K562 (cell line): ENCODE data around the gene CDKN2AIP. TPM values are rescaled to one million over a fixed set of nuclear protein-coding genes. Genes with fewer than 3 reads are reported as not detected.

ENCODE experiments used
- ATAC-seq: fragments of 200-7000 bp; cut with Tn5 transposase; 3 replicates; pipeline ENCODE4 v1.9.1; 2020; ENCODE audit warnings: moderate library complexity
- BruUV-seq: library from RNA; stranded (reverse); fragments of 400-500 nt; replicated peaks from 2 replicates; lab custom pipeline; 2021; lab: Mats Ljungman, UMichigan
- CTCF ChIA-PET: fragments of 300-600 bp; formaldehyde crosslinking; extraction: SDS; loops from one replicate; lab custom pipeline; 2021; ENCODE audit warnings: low intra/inter-chr PET ratio; lab: Yijun Ruan, JAX
- POLR2A ChIA-PET: fragments of 300-600, 350-650 bp; sonication (Branson Sonifier 250); formaldehyde crosslinking; extraction: SDS; loops from one replicate; lab custom pipeline; 2021; ENCODE audit warnings: antibody characterized with exemption, inconsistent platforms; lab: Yijun Ruan, JAX
- DNase-seq, 4 experiments: peaks; one replicate each; pipeline versions ENCODE4 v3.0.0 to v3.0.0-alpha.2; 2011 to 2018; ENCODE audit warnings: low spot score in 3 of 4, mixed read lengths in 3 of 4; ENCODE audit errors: extremely low read depth in 1 of 4
- FAIRE-seq: peaks from 2 replicates; lab custom pipeline; 2011; peaks lifted over from hg19 to GRCh38; lab: Jason Lieb, UNC
- H2AFZ ChIP-seq: 2 replicates; pipeline ENCODE4 v1.6.0; 2011; ENCODE audit warnings: low read depth, low read length, control low read depth, inconsistent platforms
- H3K27ac ChIP-seq: fragments of 200-600 bp; 3 replicates; pipeline ENCODE4 v1.8.0; 2011; ENCODE audit warnings: low read depth, mild to moderate bottlenecking, control low read depth, inconsistent platforms, low read length, moderate library complexity, mixed read lengths; ENCODE audit errors: extremely low read depth
- H3K27me3 ChIP-seq, 2 experiments: fragments of 300-600 bp in 1 of 2; 2 replicates in 1 of 2; 3 replicates in 1 of 2; pipeline versions ENCODE4 v1.6.0 to v1.8.0; 2011; ENCODE audit warnings: inconsistent platforms in 2 of 2, low read length in 2 of 2, mild to moderate bottlenecking in 1 of 2, mixed read lengths in 1 of 2, moderate library complexity in 1 of 2; ENCODE audit not compliant: control insufficient read depth in 2 of 2, insufficient read depth in 2 of 2
- H3K36me3 ChIP-seq: fragments of 300-600 bp; 3 replicates; pipeline ENCODE4 v1.8.0; 2011; ENCODE audit warnings: mild to moderate bottlenecking, low read length, inconsistent platforms; ENCODE audit not compliant: control insufficient read depth, insufficient read depth
- H3K4me1 ChIP-seq, 2 experiments: fragments of 200-600 bp in 1 of 2; replicated peaks in 1 of 2; 2 replicates in 1 of 2; 3 replicates in 1 of 2; pipeline versions ENCODE4 v1.5.1 to v1.8.0; 2011; ENCODE audit warnings: inconsistent platforms in 2 of 2, low read length in 2 of 2, mild to moderate bottlenecking in 1 of 2, mixed read lengths in 1 of 2, moderate library complexity in 1 of 2; ENCODE audit not compliant: control insufficient read depth in 2 of 2, insufficient read depth in 2 of 2
- H3K4me2 ChIP-seq: 2 replicates; pipeline ENCODE4 v1.6.1; 2011; ENCODE audit warnings: low read length, control low read depth, inconsistent platforms, mixed read lengths; ENCODE audit not compliant: insufficient read depth
- H3K4me3 ChIP-seq: fragments of 200-600 bp; sonication (generic), shearing (Covaris generic); 2 replicates; pipeline ENCODE4 v1.5.1; 2016; ENCODE audit warnings: control low read depth, inconsistent platforms
- H3K79me2 ChIP-seq: fragments of 200-600 bp; 3 replicates; pipeline ENCODE4 v1.8.0; 2011; ENCODE audit warnings: low read length, inconsistent platforms; ENCODE audit not compliant: control insufficient read depth, insufficient read depth
- H3K9ac ChIP-seq, 2 experiments: 2 replicates each; pipeline versions ENCODE4 v1.6.0 to v1.6.1; 2011; ENCODE audit warnings: low read depth in 2 of 2, low read length in 2 of 2, control low read depth in 1 of 2, inconsistent platforms in 1 of 2, mild to moderate bottlenecking in 1 of 2, mixed read lengths in 1 of 2; ENCODE audit not compliant: insufficient read depth in 1 of 2
- H3K9me1 ChIP-seq: one replicate; pipeline ENCODE4 v1.6.0; 2011; ENCODE audit warnings: inconsistent platforms, mild to moderate bottlenecking, low read length, moderate library complexity; ENCODE audit not compliant: control insufficient read depth, insufficient read depth
- H3K9me3 ChIP-seq: replicated peaks from 2 replicates; pipeline ENCODE4 v1.5.1; 2011; ENCODE audit warnings: low read depth, low read length, inconsistent platforms; ENCODE audit not compliant: control insufficient read depth, insufficient read depth
- H4K20me1 ChIP-seq: replicated peaks from 2 replicates; pipeline ENCODE4 v1.6.1; 2011; ENCODE audit warnings: low read length, inconsistent platforms, mixed read lengths; ENCODE audit not compliant: control insufficient read depth, insufficient read depth
- ADNP ChIP-seq: fragments of 200-800 bp; sonication (Bioruptor generic); IDR thresholded peaks from 2 replicates; pipeline ENCODE4 v1.6.1; 2016; ENCODE audit warnings: missing genetic modification characterization, missing compliant biosample characterization
- BCOR ChIP-seq: fragments of 450-650 bp; IDR thresholded peaks from 2 replicates; pipeline ENCODE4 v1.6.1; 2016
- BRD9 ChIP-seq: fragments of 450-650 bp; IDR thresholded peaks from 2 replicates; pipeline ENCODE4 v1.6.1; 2018; ENCODE audit warnings: low read depth; ENCODE audit not compliant: partially characterized antibody
- DEAF1 ChIP-seq: fragments of 450-650 bp; formaldehyde crosslinking; IDR thresholded peaks from 2 replicates; pipeline ENCODE4 v1.4.0; 2020; ENCODE audit warnings: mild to moderate bottlenecking, moderate library complexity
- HCFC1 ChIP-seq: IDR thresholded peaks from 2 replicates; pipeline ENCODE4 v1.6.1; 2012; ENCODE audit warnings: low read depth, low read length, improper control_type of control experiment
- HDAC2 ChIP-seq: fragments of 450-650 bp; IDR thresholded peaks from 2 replicates; pipeline ENCODE4 v1.6.1; 2016; ENCODE audit warnings: mild to moderate bottlenecking
- HSF4 ChIP-seq: fragments of 250-450 bp; sonication (Bioruptor Pico); IDR thresholded peaks from 2 replicates; pipeline ENCODE4 v2.1.2; 2022; ENCODE audit warnings: mild to moderate bottlenecking, moderate library complexity, borderline replicate concordance
- L3MBTL2 ChIP-seq: fragments of 450-650 bp; IDR thresholded peaks from 2 replicates; pipeline ENCODE4 v1.6.1; 2016; ENCODE audit warnings: mild to moderate bottlenecking, moderate library complexity
- NONO ChIP-seq, 2 experiments: fragments of 200-400 bp in 1 of 2; fragments of 450-650 bp in 1 of 2; formaldehyde crosslinking in 1 of 2; IDR thresholded peaks; 2 replicates each; pipeline ENCODE4 v1.6.1; 2017; ENCODE audit warnings: low read depth in 2 of 2, mild to moderate bottlenecking in 2 of 2, moderate library complexity in 2 of 2, low read length in 1 of 2
- RBM25 ChIP-seq: fragments of 200-400 bp; formaldehyde crosslinking; IDR thresholded peaks from 2 replicates; pipeline ENCODE4 v1.6.1; 2018; ENCODE audit warnings: low read length, low read depth, moderate library complexity; ENCODE audit not compliant: severe bottlenecking
- SMAD4 ChIP-seq: fragments of 250-450 bp; sonication (Bioruptor Pico); conservative IDR thresholded peaks from 2 replicates; pipeline ENCODE4 v1.8.0; 2021; ENCODE audit warnings: inconsistent platforms, mild to moderate bottlenecking, moderate library complexity
- STAT5B ChIP-seq: fragments of 250-450 bp; sonication (Bioruptor Pico); IDR thresholded peaks from 2 replicates; pipeline ENCODE4 v1.8.0; 2021; ENCODE audit warnings: mild to moderate bottlenecking, inconsistent platforms
- THAP7 ChIP-seq: fragments of 250-450 bp; sonication (Bioruptor Pico); IDR thresholded peaks from 2 replicates; pipeline ENCODE4 v1.5.0; 2021
- ZEB2 ChIP-seq: fragments of 450-650 bp; IDR thresholded peaks from 2 replicates; pipeline ENCODE4 v1.6.1; 2016
- ZNF121 ChIP-seq: sonication (generic); formaldehyde crosslinking; conservative IDR thresholded peaks from 2 replicates; pipeline ENCODE4 v1.8.0; 2022; ENCODE audit warnings: missing genetic modification reagents
- ZNF143 ChIP-seq: sonication (generic); formaldehyde crosslinking; IDR thresholded peaks from 2 replicates; pipeline ENCODE4 v1.9.0; 2022; ENCODE audit warnings: mild to moderate bottlenecking, missing genetic modification reagents
- ZNF174 ChIP-seq: fragments of 250-450 bp; sonication (Bioruptor Pico); IDR thresholded peaks from 2 replicates; pipeline ENCODE4 v1.4.0; 2020; ENCODE audit warnings: mild to moderate bottlenecking
- ZNF764 ChIP-seq: fragments of 250-450 bp; sonication (Bioruptor Pico); IDR thresholded peaks from 2 replicates; pipeline ENCODE4 v1.4.0; 2020; ENCODE audit warnings: low read depth, mild to moderate bottlenecking, moderate library complexity
- WGBS: fragments of 100-300 bp; shearing (Covaris generic); methylation state at CpG from one replicate; pipeline ENCODE4 v1.1.6; 2016; ENCODE audit warnings: low coverage, mixed read lengths; ENCODE audit not compliant: insufficient coverage; ENCODE audit errors: missing lambda C conversion rate; 5-methylcytosine and 5-hydroxymethylcytosine counted together
- in situ Hi-C: fragments of 300-500 bp; cut with MboI; formaldehyde crosslinking; loops from 4 replicates; pipeline ENCODE4 v1.15.0; 2018; ENCODE audit warnings: inconsistent platforms, mixed read lengths
- intact Hi-C: fragments of 100-400 bp; cut with micrococcal nuclease; formaldehyde crosslinking; loops from 2 replicates; pipeline ENCODE4 v1.14.2; 2022
- polyA plus RNA-seq, 8 experiments: library from polyadenylated mRNA; depleted of rRNA in 4 of 8; stranded (reverse) in 5 of 8; unstranded in 3 of 8; fragments of >200 nt; fragmentation: Nextera tagmentation in 2 of 8; fragmentation: Illumina TruSeq in 1 of 8; extraction: Ambion mirVana in 2 of 8; extraction: Trizol in 1 of 8; gene quantifications; 2 replicates each; pipeline versions ENCODE4 v1.2.1 to v1.2.3, GENCODE V29; 2011 to 2014; ENCODE audit warnings: inconsistent platforms in 1 of 8, missing spikeins in 1 of 8
- total RNA-seq, 7 experiments: library from RNA; depleted of rRNA in 6 of 7; stranded (reverse); fragments of >200 nt in 6 of 7; fragmentation: Illumina TruSeq in 2 of 7; extraction: Trizol in 2 of 7; gene quantifications; 2 replicates each; pipeline versions ENCODE4 v1.2.1 to v1.2.3, GENCODE V29; 2011 to 2021; ENCODE audit warnings: low replicate concordance in 1 of 7

CDKN2AIP gene
- total and polyA plus RNA-seq, 9 of the 15 experiments (the other 6 are each of a cell fraction or from before 2014, with no cell fraction given) = 5.9 to 22.0 (median 19.7) TPM

GRCh38 chr4:183430317-183430993, 14.0 kb upstream of the CDKN2AIP start:
- Histone ChIP-seq H3K27me3 (no peaks in the 10 kb centered on the region), H3K9me1 (no peaks in the 10 kb centered on the region), H3K4me1 (no peaks in the 10 kb centered on the region; a peak in 2 of 5 replicates), H3K9me3 (no peaks in the 10 kb centered on the region; the same call in 1 of the 2 replicates), H3K79me2 (no peaks in the 10 kb centered on the region), H3K4me2 (no peak overlapping the region), H3K36me3 (no peaks in the 10 kb centered on the region), H4K20me1 (no peaks in the 10 kb centered on the region), H3K27ac (no peak overlapping the region), H2AFZ (no peak overlapping the region), H3K4me3 (no peak overlapping the region), H3K9ac (no peak overlapping the region)
- in situ Hi-C loops (no loop called here), intact Hi-C loops (no loop called here)
- WGBS = 30% methylated on average over 12 of the region's 12 CpGs
- ATAC-seq = peak; percentile 59
- POLR2A ChIA-PET = interaction anchor here (0.6 to 1.0 kb wide), 4 partner anchors 11 to 137 kb away, joined by 3 to 4 read pairs (median 4); no protein-coding TSS in a partner anchor
- FAIRE-seq = no peak
- BruUV-seq = no TSS peak
- CTCF ChIA-PET = no interaction called here
- DNase-seq = no peak
- TF ChIP-seq ZNF174 (CRISPR knock-in tag) (no peak), STAT5B (CRISPR knock-in tag) (no peak), HDAC2 (peak; percentile 46; the same call in 1 of the 2 replicates), ZNF143 (CRISPR knock-in tag) (no peak), ADNP (tag) (peak; percentile 58), RBM25 (peak; percentile 73), BRD9 (no peak), BCOR (peak; percentile 89), THAP7 (CRISPR knock-in tag) (no peak), ZNF764 (CRISPR knock-in tag) (no peak), NONO (IDR thresholded peaks at IDR 0.05; ENCODE audit: low read depth in 2 of 2, low read length in 1 of 2) (no peak), SMAD4 (no peak), DEAF1 (CRISPR knock-in tag) (no peak), L3MBTL2 (no peak), ZNF121 (0 out of 2 replicates have a peak, but pooled peaks have one; percentile 6), ZEB2 (no peak), HCFC1 (no peak), HSF4 (CRISPR knock-in tag) (no peak)
